ENCODE results near the gene ZNF76. TPM values are rescaled to one million over a fixed set of nuclear protein-coding genes. Genes with fewer than 3 reads are reported as not detected.

ZNF76 gene
- total and polyA plus RNA-seq, 2 of the 13 experiments (the other 11 are each of a cell fraction or from before 2014, with no cell fraction given), result 13.2 to 26.4 TPM

GRCh38 chr6:35318196-35319171, 58.9 kb downstream of the ZNF76 start (continued):
- TF ChIP-seq ZNF710 (CRISPR knock-in tag; IDR thresholded peaks at IDR 0.05; ENCODE audit: borderline replicate concordance), result no peak
- TF ChIP-seq ZNF329 (CRISPR knock-in tag; IDR thresholded peaks at IDR 0.05; ENCODE audit: low read depth), result no peak
- peak; percentile 93 for TF ChIP-seq ZNF367 (CRISPR knock-in tag; IDR thresholded peaks at IDR 0.05; ENCODE audit: borderline replicate concordance)
- peak; percentile 73 for TF ChIP-seq ZMYM3 (CRISPR knock-in tag; IDR thresholded peaks at IDR 0.05)
- TF ChIP-seq, protein P1, sequence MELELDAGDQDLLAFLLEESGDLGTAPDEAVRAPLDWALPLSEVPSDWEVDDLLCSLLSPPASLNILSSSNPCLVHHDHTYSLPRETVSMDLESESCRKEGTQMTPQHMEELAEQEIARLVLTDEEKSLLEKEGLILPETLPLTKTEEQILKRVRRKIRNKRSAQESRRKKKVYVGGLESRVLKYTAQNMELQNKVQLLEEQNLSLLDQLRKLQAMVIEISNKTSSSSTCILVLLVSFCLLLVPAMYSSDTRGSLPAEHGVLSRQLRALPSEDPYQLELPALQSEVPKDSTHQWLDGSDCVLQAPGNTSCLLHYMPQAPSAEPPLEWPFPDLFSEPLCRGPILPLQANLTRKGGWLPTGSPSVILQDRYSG (CRISPR knock-in tag; IDR thresholded peaks at IDR 0.05), result peak; percentile 95
- peak; percentile 81 for TF ChIP-seq IKZF5 (CRISPR knock-in tag; IDR thresholded peaks at IDR 0.05)
- TF ChIP-seq NRL (CRISPR knock-in tag; IDR thresholded peaks at IDR 0.05; ENCODE audit: borderline replicate concordance), result no peak; the same call in 1 of the 2 replicates
- TF ChIP-seq, protein P2, sequence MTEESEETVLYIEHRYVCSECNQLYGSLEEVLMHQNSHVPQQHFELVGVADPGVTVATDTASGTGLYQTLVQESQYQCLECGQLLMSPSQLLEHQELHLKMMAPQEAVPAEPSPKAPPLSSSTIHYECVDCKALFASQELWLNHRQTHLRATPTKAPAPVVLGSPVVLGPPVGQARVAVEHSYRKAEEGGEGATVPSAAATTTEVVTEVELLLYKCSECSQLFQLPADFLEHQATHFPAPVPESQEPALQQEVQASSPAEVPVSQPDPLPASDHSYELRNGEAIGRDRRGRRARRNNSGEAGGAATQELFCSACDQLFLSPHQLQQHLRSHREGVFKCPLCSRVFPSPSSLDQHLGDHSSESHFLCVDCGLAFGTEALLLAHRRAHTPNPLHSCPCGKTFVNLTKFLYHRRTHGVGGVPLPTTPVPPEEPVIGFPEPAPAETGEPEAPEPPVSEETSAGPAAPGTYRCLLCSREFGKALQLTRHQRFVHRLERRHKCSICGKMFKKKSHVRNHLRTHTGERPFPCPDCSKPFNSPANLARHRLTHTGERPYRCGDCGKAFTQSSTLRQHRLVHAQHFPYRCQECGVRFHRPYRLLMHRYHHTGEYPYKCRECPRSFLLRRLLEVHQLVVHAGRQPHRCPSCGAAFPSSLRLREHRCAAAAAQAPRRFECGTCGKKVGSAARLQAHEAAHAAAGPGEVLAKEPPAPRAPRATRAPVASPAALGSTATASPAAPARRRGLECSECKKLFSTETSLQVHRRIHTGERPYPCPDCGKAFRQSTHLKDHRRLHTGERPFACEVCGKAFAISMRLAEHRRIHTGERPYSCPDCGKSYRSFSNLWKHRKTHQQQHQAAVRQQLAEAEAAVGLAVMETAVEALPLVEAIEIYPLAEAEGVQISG (CRISPR knock-in tag; IDR thresholded peaks at IDR 0.05), result peak; percentile 88
- TF ChIP-seq ZGPAT (CRISPR knock-in tag; IDR thresholded peaks at IDR 0.05), result peak; percentile 85; the same call in 1 of the 2 replicates
- TF ChIP-seq TBL1XR1 (IDR thresholded peaks at IDR 0.05; ENCODE audit: borderline replicate concordance, low read length, partially characterized antibody), result no peak
- TF ChIP-seq YY1 (IDR thresholded peaks at IDR 0.05; ENCODE audit: insufficient read depth, insufficient replicate concordance, low read depth, low read length), result peak; percentile 63
- peak; percentile 71; the same call in 1 of the 2 replicates for TF ChIP-seq ZNF749 (CRISPR knock-in tag; IDR thresholded peaks at IDR 0.05; ENCODE audit: borderline replicate concordance)
- TF ChIP-seq, protein P3, sequence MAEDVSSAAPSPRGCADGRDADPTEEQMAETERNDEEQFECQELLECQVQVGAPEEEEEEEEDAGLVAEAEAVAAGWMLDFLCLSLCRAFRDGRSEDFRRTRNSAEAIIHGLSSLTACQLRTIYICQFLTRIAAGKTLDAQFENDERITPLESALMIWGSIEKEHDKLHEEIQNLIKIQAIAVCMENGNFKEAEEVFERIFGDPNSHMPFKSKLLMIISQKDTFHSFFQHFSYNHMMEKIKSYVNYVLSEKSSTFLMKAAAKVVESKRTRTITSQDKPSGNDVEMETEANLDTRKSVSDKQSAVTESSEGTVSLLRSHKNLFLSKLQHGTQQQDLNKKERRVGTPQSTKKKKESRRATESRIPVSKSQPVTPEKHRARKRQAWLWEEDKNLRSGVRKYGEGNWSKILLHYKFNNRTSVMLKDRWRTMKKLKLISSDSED (CRISPR knock-in tag; IDR thresholded peaks at IDR 0.05), result peak; percentile 7; the same call in 1 of the 2 replicates
- TF ChIP-seq, protein P4, sequence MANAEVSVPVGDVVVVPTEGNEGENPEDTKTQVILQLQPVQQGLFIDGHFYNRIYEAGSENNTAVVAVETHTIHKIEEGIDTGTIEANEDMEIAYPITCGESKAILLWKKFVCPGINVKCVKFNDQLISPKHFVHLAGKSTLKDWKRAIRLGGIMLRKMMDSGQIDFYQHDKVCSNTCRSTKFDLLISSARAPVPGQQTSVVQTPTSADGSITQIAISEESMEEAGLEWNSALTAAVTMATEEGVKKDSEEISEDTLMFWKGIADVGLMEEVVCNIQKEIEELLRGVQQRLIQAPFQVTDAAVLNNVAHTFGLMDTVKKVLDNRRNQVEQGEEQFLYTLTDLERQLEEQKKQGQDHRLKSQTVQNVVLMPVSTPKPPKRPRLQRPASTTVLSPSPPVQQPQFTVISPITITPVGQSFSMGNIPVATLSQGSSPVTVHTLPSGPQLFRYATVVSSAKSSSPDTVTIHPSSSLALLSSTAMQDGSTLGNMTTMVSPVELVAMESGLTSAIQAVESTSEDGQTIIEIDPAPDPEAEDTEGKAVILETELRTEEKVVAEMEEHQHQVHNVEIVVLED (CRISPR knock-in tag; IDR thresholded peaks at IDR 0.05; ENCODE audit: borderline replicate concordance), result no peak
